HCEC 1CT (cell line): ENCODE data around the gene ANGEL2.
"Not testable (repeated sequence)": the region's sequence is repeated elsewhere in the genome, so short reads cannot be mapped to it uniquely, and the experiment has no call there.

ENCODE experiments used
- DNase-seq: peaks from one replicate; pipeline ENCODE4 v3.0.0-alpha.2; 2017

ANGEL2 gene

GRCh38 chr1:212974711-212975110, 41.0 kb downstream of the ANGEL2 start:
- DNase-seq, result no peak

GRCh38 chr1:212973899-212974298, 41.8 kb downstream of the ANGEL2 start:
- no peak for DNase-seq

- DNase-seq, result no peak
Observed at GRCh38 chr1:212973426-212973825, 42.2 kb downstream of the ANGEL2 start.

- DNase-seq, result no peak
Observed at GRCh38 chr1:212971312-212971711, 44.4 kb downstream of the ANGEL2 start.

GRCh38 chr1:212970085-212970484, 45.6 kb downstream of the ANGEL2 start:
- no peak for DNase-seq

GRCh38 chr1:212968368-212968863, 47.3 kb downstream of the ANGEL2 start:
- DNase-seq, result no peak

GRCh38 chr1:212967801-212968200, 47.9 kb downstream of the ANGEL2 start:
- DNase-seq, result peak; percentile 45

- no peak for DNase-seq
Observed at GRCh38 chr1:212966616-212967015, 49.1 kb downstream of the ANGEL2 start.

GRCh38 chr1:212964993-212965392, 50.7 kb downstream of the ANGEL2 start:
- DNase-seq, result not testable (repeated sequence)

GRCh38 chr1:212964102-212964501, 51.6 kb downstream of the ANGEL2 start:
- DNase-seq, result no peak

- no peak for DNase-seq
Observed at GRCh38 chr1:212962509-212962908, 53.2 kb downstream of the ANGEL2 start.

- DNase-seq, result no peak
Observed at GRCh38 chr1:212960932-212961331, 54.7 kb downstream of the ANGEL2 start.

GRCh38 chr1:212959266-212960220, 56.1 kb downstream of the ANGEL2 start:
- DNase-seq, result no peak

- no peak for DNase-seq
Observed at GRCh38 chr1:212958175-212958574, 57.5 kb downstream of the ANGEL2 start.

GRCh38 chr1:212957546-212957945, 58.1 kb downstream of the ANGEL2 start:
- no peak for DNase-seq

GRCh38 chr1:212955961-212956620, 59.6 kb downstream of the ANGEL2 start:
- DNase-seq, result no peak

GRCh38 chr1:212955098-212955497, 60.6 kb downstream of the ANGEL2 start:
- no peak for DNase-seq

GRCh38 chr1:212954514-212954913, 61.2 kb downstream of the ANGEL2 start:
- DNase-seq, result no peak

- no peak for DNase-seq
Observed at GRCh38 chr1:212953321-212953720, 62.3 kb downstream of the ANGEL2 start.

- DNase-seq, result no peak
Observed at GRCh38 chr1:212952641-212952976, 63.1 kb downstream of the ANGEL2 start.

- no peak for DNase-seq
Observed at GRCh38 chr1:212951947-212952640, 63.6 kb downstream of the ANGEL2 start.

- no peak for DNase-seq
Observed at GRCh38 chr1:212951126-212951946, 64.3 kb downstream of the ANGEL2 start.
